NB4 (cell line): ENCODE data around the gene KCTD16.

ENCODE experiments used
- MYC ChIP-seq: IDR thresholded peaks from 2 replicates; pipeline ENCODE4 v1.6.1; 2011; ENCODE audit warnings: low read depth, low read length
- POLR2A ChIP-seq: IDR thresholded peaks from 2 replicates; pipeline ENCODE4 v1.6.1; 2011; ENCODE audit warnings: mild to moderate bottlenecking; ENCODE audit not compliant: insufficient read length; ENCODE audit errors: extremely low read depth
- TF ChIP-seq, protein P1 (sequence below): IDR thresholded peaks from one replicate; pipeline ENCODE4 v1.5.1; 2012; ENCODE audit warnings: low read depth, low read length
- TF ChIP-seq, protein P2 (sequence below): IDR thresholded peaks from 2 replicates; pipeline ENCODE4 v1.6.1; 2011; ENCODE audit warnings: low read depth, low read length

DNA sequence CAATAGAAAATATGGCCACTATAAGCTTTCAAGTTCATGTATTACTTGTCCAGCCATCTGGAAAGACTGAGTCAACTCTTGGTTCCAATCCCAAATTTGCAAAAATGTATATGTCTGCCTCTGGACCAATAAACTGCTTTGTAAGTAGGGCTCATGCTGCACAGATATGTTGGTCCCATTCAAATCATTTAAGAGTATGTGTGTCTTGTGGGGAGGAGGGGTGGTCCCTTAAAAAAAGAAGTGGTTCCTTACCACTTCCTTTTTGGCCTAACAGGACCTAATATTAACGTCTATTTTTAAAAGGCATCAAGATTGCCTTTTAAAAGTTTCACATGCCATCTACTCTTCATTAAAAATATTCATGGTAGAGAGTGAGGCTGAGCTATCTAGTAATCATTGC is 214.9 kb downstream of the KCTD16 start:
- TF ChIP-seq, protein P1, sequence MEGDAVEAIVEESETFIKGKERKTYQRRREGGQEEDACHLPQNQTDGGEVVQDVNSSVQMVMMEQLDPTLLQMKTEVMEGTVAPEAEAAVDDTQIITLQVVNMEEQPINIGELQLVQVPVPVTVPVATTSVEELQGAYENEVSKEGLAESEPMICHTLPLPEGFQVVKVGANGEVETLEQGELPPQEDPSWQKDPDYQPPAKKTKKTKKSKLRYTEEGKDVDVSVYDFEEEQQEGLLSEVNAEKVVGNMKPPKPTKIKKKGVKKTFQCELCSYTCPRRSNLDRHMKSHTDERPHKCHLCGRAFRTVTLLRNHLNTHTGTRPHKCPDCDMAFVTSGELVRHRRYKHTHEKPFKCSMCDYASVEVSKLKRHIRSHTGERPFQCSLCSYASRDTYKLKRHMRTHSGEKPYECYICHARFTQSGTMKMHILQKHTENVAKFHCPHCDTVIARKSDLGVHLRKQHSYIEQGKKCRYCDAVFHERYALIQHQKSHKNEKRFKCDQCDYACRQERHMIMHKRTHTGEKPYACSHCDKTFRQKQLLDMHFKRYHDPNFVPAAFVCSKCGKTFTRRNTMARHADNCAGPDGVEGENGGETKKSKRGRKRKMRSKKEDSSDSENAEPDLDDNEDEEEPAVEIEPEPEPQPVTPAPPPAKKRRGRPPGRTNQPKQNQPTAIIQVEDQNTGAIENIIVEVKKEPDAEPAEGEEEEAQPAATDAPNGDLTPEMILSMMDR = no peak
- TF ChIP-seq, protein P2, sequence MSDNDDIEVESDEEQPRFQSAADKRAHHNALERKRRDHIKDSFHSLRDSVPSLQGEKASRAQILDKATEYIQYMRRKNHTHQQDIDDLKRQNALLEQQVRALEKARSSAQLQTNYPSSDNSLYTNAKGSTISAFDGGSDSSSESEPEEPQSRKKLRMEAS = no peak
- TF ChIP-seq POLR2A (no peak), MYC (no peak)
